DOHH2 (cell line): Measurements from ENCODE around the gene COG4.

Experiments used
- H3F3A ChIP-seq: fragments of 200-600 bp; sonication (generic), shearing (Covaris generic); 2 replicates; pipeline ENCODE4 v1.6.0; 2016; ENCODE audit warnings: antibody characterized with exemption, mild to moderate bottlenecking; ENCODE audit not compliant: control insufficient read depth, insufficient read depth
- H3K27ac ChIP-seq: fragments of 200-600 bp; sonication (generic); 2 replicates; pipeline ENCODE4 v1.5.1; 2014; ENCODE audit warnings: low read depth, mild to moderate bottlenecking, low read length, moderate library complexity
- H3K27me3 ChIP-seq: fragments of 200-600 bp; sonication (generic); 2 replicates; pipeline ENCODE4 v1.6.1; 2014; ENCODE audit warnings: mild to moderate bottlenecking, low read length, mixed read lengths; ENCODE audit not compliant: control insufficient read depth
- H3K36me3 ChIP-seq: fragments of 200-600 bp; sonication (generic); 2 replicates; pipeline ENCODE4 v1.6.1; 2014; ENCODE audit warnings: mild to moderate bottlenecking, low read length, moderate library complexity, mixed read lengths; ENCODE audit not compliant: control insufficient read depth
- H3K4me1 ChIP-seq: fragments of 200-600 bp; sonication (generic); 2 replicates; pipeline ENCODE4 v1.6.1; 2014; ENCODE audit warnings: mild to moderate bottlenecking, low read length, mixed read lengths; ENCODE audit not compliant: control insufficient read depth
- H3K4me2 ChIP-seq: fragments of 200-600 bp; sonication (generic); 2 replicates; pipeline ENCODE4 v1.6.0; 2014; ENCODE audit warnings: mild to moderate bottlenecking, low read length, moderate library complexity
- H3K4me3 ChIP-seq: fragments of 200-600 bp; sonication (generic); 2 replicates; pipeline ENCODE4 v1.5.1; 2014; ENCODE audit warnings: mild to moderate bottlenecking, low read length, mixed read lengths
- H3K79me2 ChIP-seq: fragments of 200-600 bp; sonication (generic); 2 replicates; pipeline ENCODE4 v1.6.1; 2014; ENCODE audit warnings: mild to moderate bottlenecking, low read length, mixed read lengths; ENCODE audit not compliant: control insufficient read depth
- H3K9me2 ChIP-seq: fragments of 200-600 bp; sonication (generic); replicated peaks from 2 replicates; pipeline ENCODE4 v1.6.1; 2014; ENCODE audit warnings: mild to moderate bottlenecking, low read length, mixed read lengths; ENCODE audit not compliant: control insufficient read depth
- H3K9me3 ChIP-seq: fragments of 200-600 bp; sonication (generic); 2 replicates; pipeline ENCODE4 v1.6.1; 2014; ENCODE audit warnings: antibody characterized with exemption, low read length, mixed read lengths; ENCODE audit not compliant: control insufficient read depth, insufficient read depth
- H4K20me1 ChIP-seq: fragments of 200-600 bp; sonication (generic); 2 replicates; pipeline ENCODE4 v1.6.0; 2014; ENCODE audit warnings: low read depth, mild to moderate bottlenecking, antibody characterized with exemption, low read length, moderate library complexity; ENCODE audit not compliant: control insufficient read depth, insufficient read depth
- EZH2phosphoT487 ChIP-seq: fragments of 200-600 bp; sonication (generic); IDR thresholded peaks from 2 replicates; pipeline ENCODE4 v1.6.1; 2017; ENCODE audit warnings: borderline replicate concordance, mild to moderate bottlenecking, antibody characterized with exemption, low read length, moderate library complexity, mixed read lengths
- TF ChIP-seq, protein P1 (sequence below): fragments of 200-600 bp; sonication (generic); IDR thresholded peaks from one replicate; pipeline ENCODE4 v1.5.1; 2014; ENCODE audit warnings: antibody characterized with exemption, mild to moderate bottlenecking, low read depth, low read length; ENCODE audit not compliant: poor library complexity, severe bottlenecking

The COG4 gene

GRCh38 chr16:70460737-70461261, 62.6 kb downstream of the COG4 start:
- H3F3A ChIP-seq = no peaks in the 10 kb centered on the region; the same call in 1 of the 2 replicates
- no peaks in the 10 kb centered on the region for H3K9me2 ChIP-seq
- no peaks in the 10 kb centered on the region for H3K79me2 ChIP-seq
- no peak overlapping the region for H3K27ac ChIP-seq
- H3K4me1 ChIP-seq = peaks cover 20% of the 10 kb centered on the region
- H3K4me2 ChIP-seq = no peak overlapping the region
- no peaks in the 10 kb centered on the region for H3K27me3 ChIP-seq
- no peaks in the 10 kb centered on the region for H3K36me3 ChIP-seq
- TF ChIP-seq, protein P1, sequence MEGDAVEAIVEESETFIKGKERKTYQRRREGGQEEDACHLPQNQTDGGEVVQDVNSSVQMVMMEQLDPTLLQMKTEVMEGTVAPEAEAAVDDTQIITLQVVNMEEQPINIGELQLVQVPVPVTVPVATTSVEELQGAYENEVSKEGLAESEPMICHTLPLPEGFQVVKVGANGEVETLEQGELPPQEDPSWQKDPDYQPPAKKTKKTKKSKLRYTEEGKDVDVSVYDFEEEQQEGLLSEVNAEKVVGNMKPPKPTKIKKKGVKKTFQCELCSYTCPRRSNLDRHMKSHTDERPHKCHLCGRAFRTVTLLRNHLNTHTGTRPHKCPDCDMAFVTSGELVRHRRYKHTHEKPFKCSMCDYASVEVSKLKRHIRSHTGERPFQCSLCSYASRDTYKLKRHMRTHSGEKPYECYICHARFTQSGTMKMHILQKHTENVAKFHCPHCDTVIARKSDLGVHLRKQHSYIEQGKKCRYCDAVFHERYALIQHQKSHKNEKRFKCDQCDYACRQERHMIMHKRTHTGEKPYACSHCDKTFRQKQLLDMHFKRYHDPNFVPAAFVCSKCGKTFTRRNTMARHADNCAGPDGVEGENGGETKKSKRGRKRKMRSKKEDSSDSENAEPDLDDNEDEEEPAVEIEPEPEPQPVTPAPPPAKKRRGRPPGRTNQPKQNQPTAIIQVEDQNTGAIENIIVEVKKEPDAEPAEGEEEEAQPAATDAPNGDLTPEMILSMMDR = no peak
- no peak for TF ChIP-seq EZH2phosphoT487
- H3K4me3 ChIP-seq = no peak overlapping the region
- H3K9me3 ChIP-seq = no peaks in the 10 kb centered on the region
- H4K20me1 ChIP-seq = no peaks in the 10 kb centered on the region

DNA sequence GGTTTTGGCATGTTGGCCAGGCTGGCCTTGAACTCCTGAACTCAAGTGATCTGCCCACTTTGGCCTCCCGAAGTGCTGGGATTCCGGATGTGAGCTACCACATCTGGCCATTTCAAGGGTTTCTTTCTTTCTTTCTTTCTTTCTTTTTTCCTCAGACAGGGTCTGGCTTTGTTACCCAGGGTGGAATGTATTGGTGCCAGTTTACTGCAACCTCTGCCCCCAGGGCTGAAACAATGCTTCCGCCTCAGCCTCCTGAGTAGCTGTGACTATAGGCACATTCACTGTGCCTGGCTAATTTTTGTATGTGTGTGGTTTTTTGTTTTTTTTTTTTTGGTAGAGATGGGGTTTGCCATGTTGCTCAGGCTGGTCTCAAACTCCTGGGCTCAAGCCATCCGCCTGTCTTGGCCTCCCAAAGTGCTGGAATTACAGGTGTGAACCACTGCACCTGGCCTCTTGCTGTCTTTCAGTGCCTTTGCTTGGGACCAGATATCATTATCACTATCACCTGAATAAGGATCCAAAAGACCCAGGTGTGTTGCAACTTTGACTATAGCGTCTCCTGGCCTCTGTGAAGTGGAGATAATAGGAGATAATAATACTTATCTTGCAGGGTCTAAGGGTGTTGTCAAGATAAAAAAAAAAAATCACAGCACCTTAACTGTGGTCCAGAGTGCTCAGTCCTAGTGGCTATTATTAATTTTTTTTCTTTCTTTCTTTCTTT, 65.7 kb downstream of the COG4 start:
- no peaks in the 10 kb centered on the region for H3K79me2 ChIP-seq
- peaks cover 3% of the 10 kb centered on the region; the same call in 1 of the 2 replicates for H3F3A ChIP-seq
- no peak overlapping the region for H3K4me2 ChIP-seq
- no peaks in the 10 kb centered on the region for H3K36me3 ChIP-seq
- H3K4me3 ChIP-seq = no peak overlapping the region
- no peak overlapping the region for H3K27ac ChIP-seq
- H3K9me3 ChIP-seq = no peaks in the 10 kb centered on the region
- H4K20me1 ChIP-seq = no peaks in the 10 kb centered on the region
- no peaks in the 10 kb centered on the region for H3K27me3 ChIP-seq
- peaks cover 19% of the 10 kb centered on the region for H3K4me1 ChIP-seq
- H3K9me2 ChIP-seq = no peaks in the 10 kb centered on the region
- TF ChIP-seq EZH2phosphoT487 = no peak
- TF ChIP-seq, protein P1 = no peak

GRCh38 chr16:70455910-70456309, 67.4 kb downstream of the COG4 start:
- H3K27me3 ChIP-seq = no peaks in the 10 kb centered on the region
- peak overlapping the region; percentile 16 for H3K4me2 ChIP-seq
- H3K36me3 ChIP-seq = no peaks in the 10 kb centered on the region

More at GRCh38 chr16:70455910-70456309, 67.4 kb downstream of the COG4 start:
- no peak overlapping the region for H3K27ac ChIP-seq
- H3K9me3 ChIP-seq = no peaks in the 10 kb centered on the region
- H3K79me2 ChIP-seq = no peaks in the 10 kb centered on the region
- H3K4me3 ChIP-seq = no peak overlapping the region
- peaks cover 3% of the 10 kb centered on the region; the same call in 1 of the 2 replicates for H3F3A ChIP-seq
- TF ChIP-seq EZH2phosphoT487 = no peak
- TF ChIP-seq, protein P1 = peak; percentile 22
- H3K4me1 ChIP-seq = peaks cover 19% of the 10 kb centered on the region
- no peaks in the 10 kb centered on the region for H3K9me2 ChIP-seq
- H4K20me1 ChIP-seq = no peaks in the 10 kb centered on the region
